GM13976 (cell line): ENCODE results near the gene MICALL2.

Source experiments
- DNase-seq: peaks from one replicate; pipeline ENCODE4 v3.0.0; 2012; ENCODE audit warnings: low spot score
- in situ Hi-C: fragments of 300-500 bp; cut with MboI; formaldehyde crosslinking; loops from one replicate; pipeline ENCODE4 v1.12.0; 2022; ENCODE audit warnings: low sequenced_read_pairs, mixed read lengths, inconsistent platforms; ENCODE audit not compliant: unreplicated experiment
- TF ChIP-seq, protein P1 (sequence below): IDR thresholded peaks from 2 replicates; pipeline ENCODE4 v1.5.1; 2012; ENCODE audit warnings: borderline replicate concordance, mild to moderate bottlenecking; ENCODE audit not compliant: insufficient read depth; ENCODE audit errors: extremely low read depth, missing control alignments, control extremely low read depth

The MICALL2 gene

GRCh38 chr7:1458683-1459511, at the start of gene MICALL2:
Gene MICALL2, minus strand, starts transcription at chr7:1459470. Its CDS starts 144 bp downstream, at chr7:1459326.
- TF ChIP-seq, protein P1, sequence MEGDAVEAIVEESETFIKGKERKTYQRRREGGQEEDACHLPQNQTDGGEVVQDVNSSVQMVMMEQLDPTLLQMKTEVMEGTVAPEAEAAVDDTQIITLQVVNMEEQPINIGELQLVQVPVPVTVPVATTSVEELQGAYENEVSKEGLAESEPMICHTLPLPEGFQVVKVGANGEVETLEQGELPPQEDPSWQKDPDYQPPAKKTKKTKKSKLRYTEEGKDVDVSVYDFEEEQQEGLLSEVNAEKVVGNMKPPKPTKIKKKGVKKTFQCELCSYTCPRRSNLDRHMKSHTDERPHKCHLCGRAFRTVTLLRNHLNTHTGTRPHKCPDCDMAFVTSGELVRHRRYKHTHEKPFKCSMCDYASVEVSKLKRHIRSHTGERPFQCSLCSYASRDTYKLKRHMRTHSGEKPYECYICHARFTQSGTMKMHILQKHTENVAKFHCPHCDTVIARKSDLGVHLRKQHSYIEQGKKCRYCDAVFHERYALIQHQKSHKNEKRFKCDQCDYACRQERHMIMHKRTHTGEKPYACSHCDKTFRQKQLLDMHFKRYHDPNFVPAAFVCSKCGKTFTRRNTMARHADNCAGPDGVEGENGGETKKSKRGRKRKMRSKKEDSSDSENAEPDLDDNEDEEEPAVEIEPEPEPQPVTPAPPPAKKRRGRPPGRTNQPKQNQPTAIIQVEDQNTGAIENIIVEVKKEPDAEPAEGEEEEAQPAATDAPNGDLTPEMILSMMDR, result no peak
- in situ Hi-C loops, result no loop called here
- DNase-seq, result peak; percentile 60

- TF ChIP-seq, protein P1, result no peak
- in situ Hi-C loops, result no loop called here
- no peak for DNase-seq
Observed at GRCh38 chr7:1508277-1508758, 49.0 kb upstream of the MICALL2 start.

DNA sequence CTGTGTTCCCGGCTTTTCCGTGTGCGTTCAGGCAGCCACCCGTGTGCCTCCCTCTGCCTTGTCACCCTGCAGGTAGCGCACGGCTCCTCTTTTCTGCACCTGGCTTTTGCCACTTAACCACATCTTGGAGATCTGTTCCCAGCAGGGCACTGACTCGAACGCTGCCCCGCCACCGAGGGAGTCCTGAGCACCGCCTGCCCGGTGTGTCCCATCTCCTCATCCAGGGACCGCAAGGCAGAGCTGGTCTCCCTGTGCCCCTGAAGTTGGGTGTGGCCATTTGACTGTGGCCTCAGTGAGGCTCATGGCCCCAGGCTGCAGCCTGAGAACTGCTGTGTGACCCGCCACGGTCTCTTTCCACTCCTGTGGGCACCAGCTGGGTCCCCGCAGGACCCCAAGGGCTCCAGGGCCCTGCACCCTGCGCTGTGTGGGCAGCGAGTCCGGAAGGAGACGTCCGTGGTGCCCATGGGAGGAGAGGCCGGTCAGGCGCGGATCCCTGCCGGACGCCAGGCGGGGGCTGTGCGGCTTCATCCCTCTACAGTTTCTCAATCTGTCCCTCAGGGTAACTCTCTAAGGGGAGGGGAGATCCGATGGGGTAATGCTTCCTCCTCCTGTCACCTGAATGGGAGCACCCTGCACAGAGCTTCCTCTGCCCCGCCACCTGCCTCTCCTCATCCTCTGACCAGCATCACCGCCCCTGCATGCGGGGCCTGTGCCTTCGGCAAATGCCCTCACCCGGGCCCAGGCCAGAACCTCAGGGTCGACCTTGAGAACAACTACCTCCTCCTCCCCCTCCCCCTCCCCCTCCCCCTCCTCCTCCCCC, 46.7 kb upstream of the MICALL2 start:
- DNase-seq, result peak; percentile 64
- TF ChIP-seq, protein P1, result no peak

DNA sequence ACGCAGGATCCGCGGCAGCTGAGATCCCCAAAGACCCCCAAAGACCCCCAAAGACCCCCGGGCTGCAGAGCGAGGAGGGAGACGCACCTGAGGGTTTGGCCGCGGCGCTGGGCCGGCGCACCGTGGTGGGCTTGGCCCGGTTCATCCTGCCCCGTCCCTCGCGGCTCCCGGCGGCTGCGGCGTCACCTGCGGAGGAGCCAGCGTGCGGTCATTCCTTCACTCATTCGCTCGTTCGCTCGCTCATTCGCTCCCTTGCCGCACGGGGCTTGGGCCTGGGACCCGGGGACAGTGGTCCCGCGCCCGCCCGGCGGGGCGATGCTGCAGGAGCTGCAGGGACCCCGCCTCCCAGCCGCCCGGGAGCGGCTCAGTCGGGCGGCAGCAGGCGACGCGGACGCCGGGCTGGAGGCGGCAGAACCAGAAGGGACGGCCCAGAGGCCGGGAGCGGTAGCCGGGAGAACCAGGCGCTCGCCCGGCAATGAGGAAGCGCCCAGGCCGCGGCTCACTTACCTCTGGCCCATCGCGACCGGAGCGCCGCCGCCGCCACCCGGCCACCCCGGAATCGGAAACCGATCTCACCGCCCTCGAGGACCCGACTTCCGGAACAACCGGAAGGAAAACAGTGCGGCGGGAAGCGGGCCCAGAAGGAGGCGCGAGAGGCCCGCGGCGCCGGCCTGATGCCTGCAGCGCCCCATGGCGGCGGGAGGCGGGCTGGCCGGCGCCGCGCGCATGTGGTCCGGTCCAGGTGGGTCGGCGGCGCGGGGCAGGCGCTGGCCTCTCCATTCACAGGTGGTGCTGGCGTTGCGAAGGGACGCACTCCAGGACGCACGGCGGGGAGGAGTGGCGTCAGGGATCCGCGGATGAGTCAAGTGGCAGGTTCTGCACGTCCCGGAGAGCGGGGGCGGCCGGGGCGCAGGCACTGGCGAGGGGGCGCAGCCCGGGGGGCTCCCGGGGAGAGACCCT, 44.8 kb upstream of the MICALL2 start, which contains the start of gene INTS1:
Gene INTS1, minus strand, starts transcription at position 574 of the 960 bp plus-strand sequence. Its CDS starts 429 bp downstream, at position 145.
- TF ChIP-seq, protein P1, result peak; percentile 82
- in situ Hi-C loops, result no loop called here
- DNase-seq, result peak; percentile 97

More for the DNA sequence above, 46.7 kb upstream of the MICALL2 start:
- in situ Hi-C loops, result no loop called here

DNA sequence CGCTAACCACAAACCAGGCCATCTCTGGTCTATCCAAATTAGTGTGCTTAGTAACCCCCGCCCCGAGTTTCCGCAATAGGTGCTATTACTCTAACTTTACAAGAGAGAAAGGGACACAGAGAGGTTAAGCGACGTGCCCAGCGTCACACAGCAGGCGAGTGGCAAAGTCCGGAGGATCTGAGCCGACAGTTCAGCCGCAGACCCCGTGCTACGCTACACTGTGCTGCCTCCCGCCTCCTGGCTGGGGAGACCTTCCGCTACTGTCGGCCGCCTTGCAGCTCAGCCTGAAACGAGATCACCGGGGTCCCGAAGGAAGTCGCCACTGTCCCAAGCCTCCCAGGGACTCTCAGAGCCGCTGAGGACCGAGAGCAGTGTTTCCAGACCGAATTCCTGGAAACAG, 44.1 kb upstream of the MICALL2 start:
- no peak for DNase-seq
- TF ChIP-seq, protein P1, result no peak
- in situ Hi-C loops, result no loop called here
